ENCODE data around the gene AKAP1.

- TF ChIP-seq POLR2A (IDR thresholded peaks at IDR 0.05; ENCODE audit: extremely low read depth, insufficient read length) (no peak), CTCF (IDR thresholded peaks at IDR 0.05; ENCODE audit: low read depth, low read length) (no peak), MYC (IDR thresholded peaks at IDR 0.05; ENCODE audit: low read depth, low read length) (no peak), MAX (IDR thresholded peaks at IDR 0.05; ENCODE audit: low read depth, low read length) (no peak)
Observed at GRCh38 chr17:57158795-57159194, 73.7 kb downstream of the AKAP1 start.

Data from NB4 (cell line).